ENCODE measurements around the gene TOP2A. TPM values are rescaled to one million over a fixed set of nuclear protein-coding genes. Genes with fewer than 3 reads are reported as not detected.

TOP2A gene
- polyA plus RNA-seq, 1 of the 3 experiments (the other 2 are of a cell fraction), result 20.6 TPM

DNA sequence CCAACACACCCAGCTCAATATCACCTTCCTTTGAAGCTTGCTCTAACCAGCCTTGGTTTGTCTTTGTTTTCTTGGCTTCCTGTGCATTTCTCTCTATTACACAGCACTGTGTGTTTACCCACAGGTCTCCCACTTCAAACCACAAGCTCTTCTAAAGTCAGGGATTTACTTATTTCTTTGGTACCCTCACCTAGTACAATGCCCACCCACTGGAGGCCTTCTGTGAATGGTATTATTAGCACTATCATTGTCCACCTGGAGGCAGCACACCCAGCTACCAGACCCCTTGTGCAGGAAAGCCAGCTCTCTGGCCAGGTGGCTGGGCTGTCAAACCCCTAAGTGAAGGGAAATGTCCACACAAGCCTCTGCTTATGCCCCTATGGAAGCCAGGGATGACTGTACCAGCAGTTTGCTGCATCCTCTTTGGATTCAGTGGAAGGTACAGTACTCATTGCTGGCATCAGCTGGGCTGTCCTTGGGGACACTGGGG, 9.4 kb upstream of the TOP2A start:
- TF ChIP-seq RCOR1 (IDR thresholded peaks at IDR 0.05; ENCODE audit: low read length) (no peak), SIN3A (IDR thresholded peaks at IDR 0.05; ENCODE audit: borderline replicate concordance, low read depth, low read length) (no peak), GATA2 (CRISPR knock-in tag; IDR thresholded peaks at IDR 0.05) (no peak), NRF1 (IDR thresholded peaks at IDR 0.05; ENCODE audit: low read depth, low read length) (no peak)
- Histone ChIP-seq H3K27ac (ENCODE audit: low read depth in 2 of 2, low read length in 1 of 2) (no peak overlapping the region), H3K9me3 (no peaks in the 10 kb centered on the region), H3F3A (replicated peaks; ENCODE audit: insufficient read depth) (no peaks in the 10 kb centered on the region), H3K79me2 (ENCODE audit: insufficient read depth) (no peaks in the 10 kb centered on the region), H3K4me2 (no peak overlapping the region), H2AFZ (ENCODE audit: low read depth) (no peak overlapping the region), H4K20me1 (ENCODE audit: insufficient read depth) (no peaks in the 10 kb centered on the region), H3K4me1 (ENCODE audit: control insufficient read depth in 1 of 2, insufficient read depth in 2 of 2, low read depth in 1 of 2, low read length in 1 of 2) (peaks cover 0 to 3% of the 10 kb centered on the region in 2 experiments; a peak in 1 of 4 replicates), H3K9ac (no peak overlapping the region), H3K36me3 (replicated peaks in 1 of 2; ENCODE audit: control insufficient read depth in 1 of 2, insufficient read depth in 2 of 2, low read length in 1 of 2) (no peaks in the 10 kb centered on the region), H3K27me3 (ENCODE audit: insufficient read depth) (no peaks in the 10 kb centered on the region), H3K9me2 (no peaks in the 10 kb centered on the region), H3K4me3 (ENCODE audit: low read depth in 2 of 2, low read length in 1 of 2) (no peak overlapping the region)
- CTCF ChIA-PET, result interaction anchor here (1.0 to 4.0 kb wide), 8 partner anchors 9 to 146 kb away, joined by 3 to 18 read pairs (median 4); partner anchors contain the start of gene TOP2A
- DNase-seq, result no peak
- POLR2A ChIA-PET, result no interaction called here

DNA sequence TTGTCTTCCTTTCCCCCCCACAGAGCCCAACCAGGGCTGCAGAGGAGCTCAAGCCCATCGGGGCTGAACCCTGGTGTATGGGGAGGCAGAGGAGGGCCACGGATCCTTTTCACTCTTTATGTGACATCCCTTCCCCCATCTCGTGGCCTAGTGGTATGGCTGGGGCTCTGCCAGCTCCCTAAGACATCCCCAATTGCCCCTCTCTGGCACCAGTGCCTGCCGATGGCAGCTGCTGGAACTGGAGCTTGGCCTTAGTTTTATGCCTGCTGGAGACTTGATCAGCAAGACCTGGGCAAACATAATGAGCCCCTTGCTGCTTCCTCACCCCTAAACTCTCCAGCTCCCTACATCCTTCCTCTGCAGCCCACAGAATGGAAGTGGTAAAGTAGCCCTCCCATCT, 8.0 kb upstream of the TOP2A start:
- Histone ChIP-seq H3K36me3 (replicated peaks in 1 of 2; ENCODE audit: control insufficient read depth in 1 of 2, insufficient read depth in 2 of 2, low read length in 1 of 2) (no peaks in the 10 kb centered on the region), H3K27me3 (ENCODE audit: insufficient read depth) (no peaks in the 10 kb centered on the region), H3K9me3 (no peaks in the 10 kb centered on the region), H3K9me2 (no peaks in the 10 kb centered on the region), H3K4me1 (ENCODE audit: control insufficient read depth in 1 of 2, insufficient read depth in 2 of 2, low read depth in 1 of 2, low read length in 1 of 2) (no peaks in the 10 kb centered on the region), H3F3A (replicated peaks; ENCODE audit: insufficient read depth) (no peaks in the 10 kb centered on the region), H2AFZ (ENCODE audit: low read depth) (no peak overlapping the region), H4K20me1 (ENCODE audit: insufficient read depth) (no peaks in the 10 kb centered on the region), H3K9ac (no peak overlapping the region), H3K27ac (ENCODE audit: low read depth in 2 of 2, low read length in 1 of 2) (no peak overlapping the region), H3K4me3 (ENCODE audit: low read depth in 2 of 2, low read length in 1 of 2) (no peak overlapping the region), H3K79me2 (ENCODE audit: insufficient read depth) (no peaks in the 10 kb centered on the region), H3K4me2 (no peak overlapping the region)
- ChIA-PET CTCF (interaction anchor here (0.8 to 4.0 kb wide), 8 partner anchors 11 to 134 kb away, joined by 3 to 18 read pairs (median 5); no protein-coding TSS in a partner anchor), POLR2A (no interaction called here)
- no peak for DNase-seq
- TF ChIP-seq TCF12 (IDR thresholded peaks at IDR 0.05) (no peak), TEAD4 (IDR thresholded peaks at IDR 0.05; ENCODE audit: borderline replicate concordance, insufficient read depth) (no peak), FOXM1 (IDR thresholded peaks at IDR 0.05; ENCODE audit: low read depth) (no peak), GATA2 (CRISPR knock-in tag; IDR thresholded peaks at IDR 0.05) (no peak), SIN3A (IDR thresholded peaks at IDR 0.05; ENCODE audit: borderline replicate concordance, low read depth, low read length) (no peak), CHD2 (IDR thresholded peaks at IDR 0.05; ENCODE audit: low read length, partially characterized antibody) (no peak), NFIC (IDR thresholded peaks at IDR 0.05; ENCODE audit: borderline replicate concordance) (no peak)
- TF ChIP-seq, protein P1, sequence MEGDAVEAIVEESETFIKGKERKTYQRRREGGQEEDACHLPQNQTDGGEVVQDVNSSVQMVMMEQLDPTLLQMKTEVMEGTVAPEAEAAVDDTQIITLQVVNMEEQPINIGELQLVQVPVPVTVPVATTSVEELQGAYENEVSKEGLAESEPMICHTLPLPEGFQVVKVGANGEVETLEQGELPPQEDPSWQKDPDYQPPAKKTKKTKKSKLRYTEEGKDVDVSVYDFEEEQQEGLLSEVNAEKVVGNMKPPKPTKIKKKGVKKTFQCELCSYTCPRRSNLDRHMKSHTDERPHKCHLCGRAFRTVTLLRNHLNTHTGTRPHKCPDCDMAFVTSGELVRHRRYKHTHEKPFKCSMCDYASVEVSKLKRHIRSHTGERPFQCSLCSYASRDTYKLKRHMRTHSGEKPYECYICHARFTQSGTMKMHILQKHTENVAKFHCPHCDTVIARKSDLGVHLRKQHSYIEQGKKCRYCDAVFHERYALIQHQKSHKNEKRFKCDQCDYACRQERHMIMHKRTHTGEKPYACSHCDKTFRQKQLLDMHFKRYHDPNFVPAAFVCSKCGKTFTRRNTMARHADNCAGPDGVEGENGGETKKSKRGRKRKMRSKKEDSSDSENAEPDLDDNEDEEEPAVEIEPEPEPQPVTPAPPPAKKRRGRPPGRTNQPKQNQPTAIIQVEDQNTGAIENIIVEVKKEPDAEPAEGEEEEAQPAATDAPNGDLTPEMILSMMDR (IDR thresholded peaks at IDR 0.05), result no peak
- TF ChIP-seq, protein P2, sequence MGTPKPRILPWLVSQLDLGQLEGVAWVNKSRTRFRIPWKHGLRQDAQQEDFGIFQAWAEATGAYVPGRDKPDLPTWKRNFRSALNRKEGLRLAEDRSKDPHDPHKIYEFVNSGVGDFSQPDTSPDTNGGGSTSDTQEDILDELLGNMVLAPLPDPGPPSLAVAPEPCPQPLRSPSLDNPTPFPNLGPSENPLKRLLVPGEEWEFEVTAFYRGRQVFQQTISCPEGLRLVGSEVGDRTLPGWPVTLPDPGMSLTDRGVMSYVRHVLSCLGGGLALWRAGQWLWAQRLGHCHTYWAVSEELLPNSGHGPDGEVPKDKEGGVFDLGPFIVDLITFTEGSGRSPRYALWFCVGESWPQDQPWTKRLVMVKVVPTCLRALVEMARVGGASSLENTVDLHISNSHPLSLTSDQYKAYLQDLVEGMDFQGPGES (IDR thresholded peaks at IDR 0.05; ENCODE audit: low read depth, low read length), result no peak
- TF ChIP-seq, protein P3, sequence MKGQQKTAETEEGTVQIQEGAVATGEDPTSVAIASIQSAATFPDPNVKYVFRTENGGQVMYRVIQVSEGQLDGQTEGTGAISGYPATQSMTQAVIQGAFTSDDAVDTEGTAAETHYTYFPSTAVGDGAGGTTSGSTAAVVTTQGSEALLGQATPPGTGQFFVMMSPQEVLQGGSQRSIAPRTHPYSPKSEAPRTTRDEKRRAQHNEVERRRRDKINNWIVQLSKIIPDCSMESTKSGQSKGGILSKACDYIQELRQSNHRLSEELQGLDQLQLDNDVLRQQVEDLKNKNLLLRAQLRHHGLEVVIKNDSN (IDR thresholded peaks at IDR 0.05; ENCODE audit: borderline replicate concordance, low read depth), result no peak
- TF ChIP-seq, protein P4, sequence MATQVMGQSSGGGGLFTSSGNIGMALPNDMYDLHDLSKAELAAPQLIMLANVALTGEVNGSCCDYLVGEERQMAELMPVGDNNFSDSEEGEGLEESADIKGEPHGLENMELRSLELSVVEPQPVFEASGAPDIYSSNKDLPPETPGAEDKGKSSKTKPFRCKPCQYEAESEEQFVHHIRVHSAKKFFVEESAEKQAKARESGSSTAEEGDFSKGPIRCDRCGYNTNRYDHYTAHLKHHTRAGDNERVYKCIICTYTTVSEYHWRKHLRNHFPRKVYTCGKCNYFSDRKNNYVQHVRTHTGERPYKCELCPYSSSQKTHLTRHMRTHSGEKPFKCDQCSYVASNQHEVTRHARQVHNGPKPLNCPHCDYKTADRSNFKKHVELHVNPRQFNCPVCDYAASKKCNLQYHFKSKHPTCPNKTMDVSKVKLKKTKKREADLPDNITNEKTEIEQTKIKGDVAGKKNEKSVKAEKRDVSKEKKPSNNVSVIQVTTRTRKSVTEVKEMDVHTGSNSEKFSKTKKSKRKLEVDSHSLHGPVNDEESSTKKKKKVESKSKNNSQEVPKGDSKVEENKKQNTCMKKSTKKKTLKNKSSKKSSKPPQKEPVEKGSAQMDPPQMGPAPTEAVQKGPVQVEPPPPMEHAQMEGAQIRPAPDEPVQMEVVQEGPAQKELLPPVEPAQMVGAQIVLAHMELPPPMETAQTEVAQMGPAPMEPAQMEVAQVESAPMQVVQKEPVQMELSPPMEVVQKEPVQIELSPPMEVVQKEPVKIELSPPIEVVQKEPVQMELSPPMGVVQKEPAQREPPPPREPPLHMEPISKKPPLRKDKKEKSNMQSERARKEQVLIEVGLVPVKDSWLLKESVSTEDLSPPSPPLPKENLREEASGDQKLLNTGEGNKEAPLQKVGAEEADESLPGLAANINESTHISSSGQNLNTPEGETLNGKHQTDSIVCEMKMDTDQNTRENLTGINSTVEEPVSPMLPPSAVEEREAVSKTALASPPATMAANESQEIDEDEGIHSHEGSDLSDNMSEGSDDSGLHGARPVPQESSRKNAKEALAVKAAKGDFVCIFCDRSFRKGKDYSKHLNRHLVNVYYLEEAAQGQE (IDR thresholded peaks at IDR 0.05; ENCODE audit: low read depth, low read length), result no peak
- 60% methylated on average over 4 of the region's 4 CpGs for WGBS (ENCODE audit: low lambda C conversion rate)
